GM21515 (cell line): ENCODE data around the gene VGLL1.

ENCODE experiments used
- ATAC-seq: cut with Tn5 transposase; IDR thresholded peaks from one replicate; pipeline ENCODE4 v1.9.1; 2021; ENCODE audit not compliant: unreplicated experiment

VGLL1 gene

GRCh38 chrX:136531951-136532350 is at the start of gene VGLL1:
VGLL1 (plus strand) TSS chrX:136532215; CDS start chrX:136536021, 3,806 bp downstream.
- ATAC-seq, result no peak

- ATAC-seq, result no peak
These were observed 44.4 kb upstream of the VGLL1 start, which contains the start of gene BRS3 for GRCh38 chrX:136487647-136488046. BRS3 (plus strand) TSS chrX:136487947; CDS start chrX:136488115, 168 bp downstream.

- no peak for ATAC-seq
These were observed 43.3 kb upstream of the VGLL1 start for GRCh38 chrX:136488706-136489105.

GRCh38 chrX:136491832-136492231 is 40.2 kb upstream of the VGLL1 start:
- no peak for ATAC-seq

GRCh38 chrX:136493011-136493410 is 39.0 kb upstream of the VGLL1 start:
- ATAC-seq, result no peak

GRCh38 chrX:136495043-136495442 is 37.0 kb upstream of the VGLL1 start:
- ATAC-seq, result no peak

GRCh38 chrX:136496186-136496763 is 35.7 kb upstream of the VGLL1 start:
- ATAC-seq, result peak; percentile 4

GRCh38 chrX:136496764-136497555 is 35.1 kb upstream of the VGLL1 start:
- ATAC-seq, result peak; percentile 84

GRCh38 chrX:136497556-136498052 is 34.4 kb upstream of the VGLL1 start, which contains the start of gene HTATSF1:
HTATSF1 (plus strand) TSS chrX:136497592; CDS start chrX:136497685, 93 bp downstream.
- ATAC-seq, result peak; percentile 17

- no peak for ATAC-seq
These were observed 12.9 kb upstream of the VGLL1 start for GRCh38 chrX:136519069-136519468.

- ATAC-seq, result no peak
These were observed 8.2 kb upstream of the VGLL1 start for GRCh38 chrX:136523770-136524169.

- no peak for ATAC-seq
These were observed 6.0 kb upstream of the VGLL1 start for GRCh38 chrX:136525738-136526606.

- ATAC-seq, result no peak
These were observed 3.2 kb upstream of the VGLL1 start for GRCh38 chrX:136528645-136529315.

GRCh38 chrX:136529795-136530194 is 2.2 kb upstream of the VGLL1 start:
- no peak for ATAC-seq

- ATAC-seq, result no peak
These were observed 2.1 kb downstream of the VGLL1 start for GRCh38 chrX:136534131-136534530.

- no peak for ATAC-seq
These were observed 6.8 kb downstream of the VGLL1 start for GRCh38 chrX:136538811-136539210.

- ATAC-seq, result no peak
These were observed 8.2 kb downstream of the VGLL1 start for GRCh38 chrX:136540226-136540625.

GRCh38 chrX:136541294-136541693 is 9.3 kb downstream of the VGLL1 start:
- ATAC-seq, result no peak

GRCh38 chrX:136542281-136542680 is 10.3 kb downstream of the VGLL1 start:
- no peak for ATAC-seq

- ATAC-seq, result no peak
These were observed 14.4 kb downstream of the VGLL1 start for GRCh38 chrX:136546371-136546781.

- ATAC-seq, result no peak
These were observed 17.2 kb downstream of the VGLL1 start for GRCh38 chrX:136549226-136549625.
